ENCODE measurements around the gene ZNF664.

DNA sequence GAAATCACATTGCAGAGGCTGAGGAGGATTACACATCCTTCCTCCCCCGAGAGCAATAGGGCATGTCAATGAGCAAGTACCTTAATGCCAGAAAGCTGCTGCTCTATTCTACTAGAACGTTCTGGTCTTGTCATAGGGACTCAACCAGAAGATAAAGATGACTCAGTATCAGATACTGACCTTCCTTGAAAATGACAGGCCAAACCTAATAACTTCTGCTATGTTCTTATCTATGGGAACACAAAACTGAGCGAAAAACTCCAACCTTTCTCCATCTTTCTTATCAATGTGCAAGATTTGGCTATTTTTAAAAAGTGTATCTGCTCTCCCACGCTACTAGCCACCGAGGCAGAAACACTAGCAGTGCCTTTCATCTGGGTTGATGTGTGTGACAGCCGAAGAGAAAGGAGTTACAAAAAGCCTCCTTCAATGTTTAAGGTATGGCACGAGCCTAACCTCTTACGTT lies 5.9 kb upstream of the ZNF664 start:
- TF ChIP-seq CTCF (IDR thresholded peaks at IDR 0.05) (no peak), POLR2A (IDR thresholded peaks at IDR 0.05) (no peak)

Measured in thyroid gland (tissue), 4 donors.